Hematopoietic multipotent progenitor cell treated with erythropoietin and hydrocortisone succinate and interleukin-3 and kit ligand, for 8 days (in vitro differentiated cells): ENCODE results near the gene NELFCD.
A peak's percentile ranks its signal among the peaks of the same experiment; 100 is the strongest.
"Not testable (repeated sequence)": the region's sequence is repeated elsewhere in the genome, so short reads cannot be mapped to it uniquely, and the experiment has no call there.

Source experiments
- DNase-seq: peaks from one replicate; pipeline ENCODE4 v3.0.0-alpha.2; 2015

Gene NELFCD

GRCh38 chr20:59010995-59011873 is 30.2 kb downstream of the NELFCD start:
- DNase-seq = peak; percentile 86

- DNase-seq = not testable (repeated sequence)
These were observed 30.8 kb downstream of the NELFCD start for GRCh38 chr20:59011874-59012157.

- DNase-seq = no peak
These were observed 32.2 kb downstream of the NELFCD start for GRCh38 chr20:59013031-59013951.

DNA sequence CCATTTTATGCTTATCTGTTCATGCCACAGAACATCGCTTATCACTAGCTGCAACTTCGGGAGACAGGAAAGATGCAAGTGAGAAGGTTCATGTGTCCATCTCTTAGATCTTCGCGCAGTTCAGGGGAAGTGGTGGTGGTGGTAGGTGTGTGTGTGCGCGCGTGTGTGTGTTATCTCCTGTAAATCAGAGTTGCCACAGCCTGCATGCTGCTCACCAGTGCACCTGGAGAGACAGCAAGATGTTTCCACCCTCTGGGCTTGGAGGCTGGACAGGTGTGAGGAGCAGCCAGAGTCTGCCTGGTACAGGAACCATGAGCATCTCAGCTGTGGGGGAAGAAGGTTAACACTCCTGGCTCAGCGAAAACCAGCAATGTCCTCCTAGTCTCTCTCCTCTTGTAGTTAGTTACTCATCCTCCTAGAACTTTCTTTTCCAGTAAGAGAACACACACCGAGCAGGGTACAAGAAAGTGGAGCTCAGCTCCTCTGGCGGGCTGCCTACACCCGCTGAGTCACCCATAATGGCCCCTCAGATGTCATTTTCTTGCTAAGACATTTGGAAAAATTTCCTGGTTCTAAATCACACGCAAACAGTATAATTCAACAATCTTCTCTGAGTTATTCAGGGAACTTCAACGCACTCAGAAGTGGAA is 33.0 kb downstream of the NELFCD start:
- DNase-seq = no peak

GRCh38 chr20:59014680-59015389 is 33.8 kb downstream of the NELFCD start:
- peak; percentile 44 for DNase-seq

DNA sequence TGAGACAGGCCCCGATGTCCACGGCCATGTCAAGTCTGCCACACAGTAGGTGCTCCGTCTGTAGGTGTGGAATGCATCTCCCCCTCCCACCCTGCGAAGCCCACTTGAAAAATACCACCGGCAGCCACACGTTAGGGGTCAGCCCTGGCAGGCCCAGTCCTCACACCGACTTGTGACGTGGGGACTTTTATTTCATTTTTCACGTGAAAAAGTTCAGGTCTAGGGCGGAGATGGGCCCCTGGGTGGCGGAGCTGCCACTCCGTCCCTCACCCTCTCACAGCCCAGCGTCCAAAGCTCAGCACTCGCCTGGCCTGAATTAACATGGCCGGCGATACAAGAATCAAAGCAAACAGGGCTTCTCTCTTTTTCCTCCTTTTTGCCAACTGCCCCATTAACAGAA is 34.4 kb downstream of the NELFCD start:
- no peak for DNase-seq

GRCh38 chr20:59015812-59016711 is 35.0 kb downstream of the NELFCD start:
- peak; percentile 68 for DNase-seq

GRCh38 chr20:59016795-59017492 is 35.9 kb downstream of the NELFCD start:
- peak; percentile 37 for DNase-seq

GRCh38 chr20:59017493-59018231 is 36.6 kb downstream of the NELFCD start:
- DNase-seq = no peak

- no peak for DNase-seq
These were observed 37.8 kb downstream of the NELFCD start for GRCh38 chr20:59018817-59019216.

DNA sequence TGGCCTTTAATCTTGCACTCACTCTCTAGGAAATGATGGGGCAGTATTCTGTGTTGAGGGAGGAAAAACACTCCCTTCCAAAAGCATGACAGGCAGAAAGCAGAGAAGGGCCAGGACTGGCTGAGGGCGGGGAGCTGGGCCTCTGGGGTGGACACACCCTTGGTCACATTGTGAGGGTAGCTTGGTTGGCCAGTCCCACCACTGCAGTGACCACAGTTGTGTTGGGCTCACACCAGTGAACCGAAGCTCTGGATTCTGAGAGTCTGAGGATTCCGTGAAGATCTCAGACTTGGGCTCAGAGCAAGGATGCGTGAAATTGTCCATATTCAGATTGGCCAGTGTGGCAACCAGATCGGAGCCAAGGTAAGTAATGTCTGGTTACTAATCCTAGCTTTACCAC is 38.2 kb downstream of the NELFCD start, which contains the start of gene TUBB1:
TUBB1 (plus strand) TSS at position 213 of the 400 bp plus-strand sequence; CDS start at position 307, 94 bp downstream.
- peak; percentile 61 for DNase-seq

DNA sequence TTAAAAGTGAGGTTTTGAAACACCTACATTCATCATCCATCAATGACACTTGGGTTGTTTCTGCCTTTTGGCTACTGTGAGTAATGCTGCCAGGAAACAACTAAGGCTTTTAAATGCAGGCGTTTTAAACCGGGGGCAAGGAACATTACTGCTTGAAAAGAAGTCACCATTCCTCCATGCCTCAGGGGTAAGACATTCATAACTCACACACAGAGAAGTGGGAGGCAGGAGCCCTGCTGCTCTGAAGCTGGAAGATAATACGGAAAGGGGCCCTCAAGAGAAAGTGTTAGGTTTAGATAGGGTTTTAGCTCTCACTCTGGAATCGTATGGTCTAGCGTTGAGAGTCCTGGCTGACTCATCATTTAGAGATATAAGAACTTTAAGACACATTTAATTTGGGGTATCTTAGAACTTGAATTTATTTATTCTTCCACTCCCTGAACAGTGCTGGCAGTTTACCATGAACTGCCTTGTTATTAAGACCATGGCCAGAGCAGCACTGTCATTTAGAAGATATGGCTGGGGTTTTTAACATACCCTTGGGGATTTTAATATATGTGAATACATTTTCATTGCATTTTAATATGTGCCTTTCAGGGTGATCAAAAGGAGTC is 40.0 kb downstream of the NELFCD start:
- DNase-seq = peak; percentile 98

- DNase-seq = no peak
These were observed 41.7 kb downstream of the NELFCD start for GRCh38 chr20:59022754-59023153.

DNA sequence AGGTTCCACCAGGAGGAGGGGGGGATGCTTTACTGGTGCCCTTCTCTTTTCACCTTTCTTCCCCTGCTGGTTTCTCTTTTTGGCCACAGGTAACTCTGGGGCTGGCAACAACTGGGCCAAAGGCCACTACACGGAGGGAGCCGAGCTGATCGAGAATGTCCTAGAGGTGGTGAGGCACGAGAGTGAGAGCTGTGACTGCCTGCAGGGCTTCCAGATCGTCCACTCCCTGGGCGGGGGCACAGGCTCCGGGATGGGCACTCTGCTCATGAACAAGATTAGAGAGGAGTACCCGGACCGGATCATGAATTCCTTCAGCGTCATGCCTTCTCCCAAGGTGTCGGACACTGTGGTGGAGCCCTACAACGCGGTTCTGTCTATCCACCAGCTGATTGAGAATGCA is 42.6 kb downstream of the NELFCD start:
- DNase-seq = no peak

DNA sequence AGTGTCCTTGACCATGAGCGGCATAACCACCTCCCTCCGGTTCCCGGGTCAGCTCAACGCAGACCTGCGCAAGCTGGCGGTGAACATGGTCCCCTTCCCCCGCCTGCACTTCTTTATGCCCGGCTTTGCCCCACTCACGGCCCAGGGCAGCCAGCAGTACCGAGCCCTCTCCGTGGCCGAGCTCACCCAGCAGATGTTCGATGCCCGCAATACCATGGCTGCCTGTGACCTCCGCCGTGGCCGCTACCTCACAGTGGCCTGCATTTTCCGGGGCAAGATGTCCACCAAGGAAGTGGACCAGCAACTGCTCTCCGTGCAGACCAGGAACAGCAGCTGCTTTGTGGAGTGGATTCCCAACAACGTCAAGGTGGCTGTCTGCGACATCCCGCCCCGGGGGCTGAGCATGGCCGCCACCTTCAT is 43.1 kb downstream of the NELFCD start:
- no peak for DNase-seq

DNA sequence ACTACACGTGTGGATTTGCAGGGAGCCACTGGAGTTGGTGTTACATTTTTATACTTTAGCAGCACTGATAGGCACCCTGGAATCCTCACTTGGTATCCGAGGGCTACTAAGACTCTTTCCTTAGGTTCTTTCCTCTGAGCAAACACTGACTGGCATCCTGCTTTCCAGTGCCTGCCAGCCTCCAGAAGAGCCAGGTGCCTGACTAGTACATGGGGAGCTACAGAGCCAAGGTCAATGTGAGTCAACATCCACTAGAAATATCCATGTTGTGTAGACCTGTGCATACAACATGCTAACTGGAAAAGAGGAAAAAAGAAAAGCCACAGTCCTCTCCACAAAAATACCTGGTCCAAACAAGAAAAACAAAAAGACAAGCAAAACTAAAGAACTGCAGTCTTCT is 44.0 kb downstream of the NELFCD start:
- no peak for DNase-seq

- no peak for DNase-seq
These were observed 44.5 kb downstream of the NELFCD start for GRCh38 chr20:59025511-59025910.

DNA sequence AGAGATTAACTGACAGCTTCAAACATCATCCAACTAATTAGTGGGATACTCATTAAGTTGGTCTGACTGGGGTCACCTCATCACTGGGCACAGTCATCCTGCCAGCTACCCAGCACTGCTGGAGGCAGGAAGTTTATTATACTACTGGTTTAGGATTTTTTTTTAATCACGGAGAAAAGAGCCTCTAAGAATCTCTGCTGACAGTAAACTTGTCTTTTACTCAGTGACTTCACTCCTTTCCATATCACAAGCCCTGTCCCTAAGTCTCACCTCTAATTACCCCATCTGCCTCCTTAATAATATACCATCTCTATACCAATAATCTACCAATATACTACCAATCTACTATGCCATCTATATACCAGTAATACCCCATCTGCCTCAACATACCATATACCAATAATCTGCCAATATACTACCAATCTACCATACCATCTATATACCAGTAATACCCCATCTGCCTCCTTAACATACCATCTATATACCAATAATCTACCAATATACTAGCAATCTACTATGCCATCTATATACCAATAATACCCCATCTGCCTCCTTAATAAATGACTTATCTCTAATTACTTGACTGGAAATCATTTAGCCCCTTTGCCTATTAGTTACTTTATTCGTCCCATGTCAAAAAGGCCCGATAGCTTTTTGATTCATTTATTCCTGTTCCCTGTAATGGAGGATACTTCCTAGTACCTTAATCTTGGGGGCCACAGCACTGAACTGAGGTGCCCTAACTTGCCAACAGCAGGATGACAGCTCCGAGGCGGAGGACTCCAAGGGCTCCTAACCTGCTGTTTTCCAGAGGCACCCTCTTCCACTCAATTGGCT is 46.1 kb downstream of the NELFCD start:
- no peak for DNase-seq
